Measurements from ENCODE around the gene ZNF76. TPM values are rescaled to one million over a fixed set of nuclear protein-coding genes. Genes with fewer than 3 reads are reported as not detected.

ZNF76 gene
- polyA plus RNA-seq, 1 donor, result 35.7 TPM

DNA sequence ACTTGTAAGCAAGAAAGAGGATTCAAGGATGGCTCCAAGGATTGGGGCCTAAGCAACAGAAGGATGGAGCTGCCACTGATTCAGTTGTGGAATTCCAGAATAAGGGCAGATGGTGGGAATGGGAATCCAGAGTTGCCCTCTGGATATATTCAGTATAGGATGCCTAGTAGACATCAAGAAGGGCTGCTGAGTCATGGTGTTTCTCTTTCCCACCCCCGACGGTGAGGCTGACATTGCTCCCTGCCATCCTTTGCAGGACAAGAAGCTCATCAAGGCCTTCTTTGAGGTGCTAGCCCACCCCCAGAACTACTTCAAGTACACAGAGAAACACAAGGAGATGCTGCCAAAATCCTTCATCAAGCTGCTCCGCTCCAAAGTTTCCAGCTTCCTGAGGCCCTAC lies 11.2 kb upstream of the ZNF76 start:
- H3K27ac ChIP-seq (ENCODE audit: low read length), result no peak overlapping the region
- no peak overlapping the region for H3K4me3 ChIP-seq (ENCODE audit: low read length)
- DNase-seq, result no peak
- H3K27me3 ChIP-seq (ENCODE audit: control insufficient read depth, insufficient read depth, low read length), result no peaks in the 10 kb centered on the region
- peaks cover 8% of the 10 kb centered on the region for H3K36me3 ChIP-seq (ENCODE audit: control insufficient read depth, insufficient read depth, low read length)
- no CpG with 5 or more reads among the region's 3 CpGs for WGBS (ENCODE audit: insufficient coverage, low lambda C conversion rate)
- no peaks in the 10 kb centered on the region for H3K4me1 ChIP-seq (ENCODE audit: control insufficient read depth, insufficient read depth, low read length)
- H3K9me3 ChIP-seq (ENCODE audit: control insufficient read depth, low read depth, low read length), result peaks cover 5% of the 10 kb centered on the region

DNA sequence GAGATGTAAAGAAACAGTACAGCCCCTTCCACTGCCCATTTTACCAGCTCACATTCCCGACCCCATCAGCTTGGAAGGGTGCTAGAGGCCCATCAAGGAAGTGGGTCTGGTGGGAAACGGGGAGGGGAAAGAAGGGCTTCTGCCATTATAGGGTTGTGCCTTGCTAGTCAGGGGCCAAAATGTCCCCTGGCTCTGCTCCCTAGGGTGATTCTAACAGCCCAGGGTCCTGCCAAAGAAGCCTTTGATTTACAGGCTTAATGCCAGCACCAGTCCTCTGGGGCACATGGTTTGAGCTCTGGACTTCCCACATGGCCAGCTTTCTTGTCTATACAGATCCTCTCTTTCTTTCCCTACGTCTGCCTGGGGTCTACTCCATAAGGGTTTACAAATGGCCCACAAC lies 10.6 kb upstream of the ZNF76 start:
- no peak overlapping the region for H3K27ac ChIP-seq (ENCODE audit: low read length)
- DNase-seq, result no peak
- no CpG with 5 or more reads among the region's 3 CpGs for WGBS (ENCODE audit: insufficient coverage, low lambda C conversion rate)
- no peaks in the 10 kb centered on the region for H3K4me1 ChIP-seq (ENCODE audit: control insufficient read depth, insufficient read depth, low read length)
- no peaks in the 10 kb centered on the region for H3K27me3 ChIP-seq (ENCODE audit: control insufficient read depth, insufficient read depth, low read length)
- peaks cover 8% of the 10 kb centered on the region for H3K36me3 ChIP-seq (ENCODE audit: control insufficient read depth, insufficient read depth, low read length)
- no peak overlapping the region for H3K4me3 ChIP-seq (ENCODE audit: low read length)
- H3K9me3 ChIP-seq (ENCODE audit: control insufficient read depth, low read depth, low read length), result peaks cover 5% of the 10 kb centered on the region

DNA sequence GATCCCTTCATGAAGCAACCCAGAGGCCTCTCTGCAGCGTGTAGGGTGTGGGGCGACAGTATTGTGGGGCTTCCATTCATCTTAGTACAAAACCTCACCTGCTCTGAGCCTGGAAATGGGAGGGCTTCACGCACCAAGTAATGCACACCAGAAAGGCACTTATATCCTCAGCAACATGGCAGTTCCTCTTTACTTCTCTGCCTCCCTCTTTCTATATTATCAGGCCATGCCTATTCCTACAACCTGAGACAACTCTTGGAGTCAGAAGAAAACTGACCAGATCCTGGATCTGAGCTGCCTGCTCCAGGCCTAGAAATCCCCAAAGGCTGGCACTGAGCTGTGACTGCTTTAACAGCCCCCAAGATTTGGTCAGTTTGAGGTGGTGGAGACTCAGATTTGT lies 7.6 kb upstream of the ZNF76 start:
- Histone ChIP-seq H3K9me3 (ENCODE audit: control insufficient read depth, low read depth, low read length) (peaks cover 5% of the 10 kb centered on the region), H3K36me3 (ENCODE audit: control insufficient read depth, insufficient read depth, low read length) (peaks cover 2% of the 10 kb centered on the region), H3K4me3 (ENCODE audit: low read length) (no peak overlapping the region), H3K4me1 (ENCODE audit: control insufficient read depth, insufficient read depth, low read length) (no peaks in the 10 kb centered on the region), H3K27me3 (ENCODE audit: control insufficient read depth, insufficient read depth, low read length) (no peaks in the 10 kb centered on the region), H3K27ac (ENCODE audit: low read length) (no peak overlapping the region)
- no peak for DNase-seq
- WGBS (ENCODE audit: insufficient coverage, low lambda C conversion rate), result no CpG with 5 or more reads among the region's 3 CpGs

DNA sequence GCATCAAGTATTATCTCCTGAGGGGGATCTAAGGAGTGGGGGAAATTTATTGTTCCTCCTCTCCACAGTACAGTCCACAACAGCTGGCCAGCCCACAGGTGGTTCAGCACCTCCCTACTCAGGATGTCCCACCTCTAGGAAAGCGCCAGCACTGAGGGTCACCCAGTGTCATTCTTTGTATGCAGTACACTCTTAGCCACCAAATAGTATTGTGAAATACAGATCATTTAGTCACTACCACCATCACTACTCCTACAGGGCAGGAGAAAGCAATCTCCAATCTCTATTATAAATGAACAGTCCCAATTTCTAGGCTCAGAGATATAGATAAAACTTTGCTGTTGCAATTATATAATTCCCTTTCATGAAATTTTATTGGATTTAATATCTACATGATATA lies 6.3 kb upstream of the ZNF76 start:
- DNase-seq, result no peak
- H3K36me3 ChIP-seq (ENCODE audit: control insufficient read depth, insufficient read depth, low read length), result peaks cover 2% of the 10 kb centered on the region
- H3K4me3 ChIP-seq (ENCODE audit: low read length), result no peak overlapping the region
- peaks cover 5% of the 10 kb centered on the region for H3K9me3 ChIP-seq (ENCODE audit: control insufficient read depth, low read depth, low read length)
- H3K27me3 ChIP-seq (ENCODE audit: control insufficient read depth, insufficient read depth, low read length), result no peaks in the 10 kb centered on the region
- no peak overlapping the region for H3K27ac ChIP-seq (ENCODE audit: low read length)
- WGBS (ENCODE audit: insufficient coverage, low lambda C conversion rate), result 80% methylated on average over 1 of the region's 1 CpG
- H3K4me1 ChIP-seq (ENCODE audit: control insufficient read depth, insufficient read depth, low read length), result peaks cover 2% of the 10 kb centered on the region

DNA sequence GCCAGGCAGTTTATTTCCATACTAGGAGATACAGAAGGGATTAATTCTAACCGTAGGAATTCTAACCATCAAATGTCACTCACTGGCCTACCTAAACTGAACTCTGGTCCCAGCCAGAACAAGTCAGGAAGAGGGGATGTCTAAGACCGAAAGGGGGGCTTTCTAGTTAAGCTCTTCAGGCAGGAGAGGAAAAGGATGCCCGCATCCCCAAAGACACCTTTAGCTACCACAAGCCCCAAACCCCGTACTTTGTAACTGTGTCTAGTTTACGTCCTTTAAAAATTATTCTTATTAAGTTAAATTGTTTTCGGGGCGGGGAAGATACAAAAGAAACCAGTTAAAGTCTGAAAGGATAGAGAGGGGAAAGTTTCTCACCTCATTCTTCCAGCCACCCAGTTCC lies 1.2 kb upstream of the ZNF76 start:
- 80% methylated on average over 1 of the region's 7 CpGs for WGBS (ENCODE audit: insufficient coverage, low lambda C conversion rate)
- Histone ChIP-seq H3K9me3 (ENCODE audit: control insufficient read depth, low read depth, low read length) (no peaks in the 10 kb centered on the region), H3K36me3 (ENCODE audit: control insufficient read depth, insufficient read depth, low read length) (no peaks in the 10 kb centered on the region), H3K4me3 (ENCODE audit: low read length) (peak overlapping the region; percentile 92), H3K27me3 (ENCODE audit: control insufficient read depth, insufficient read depth, low read length) (no peaks in the 10 kb centered on the region), H3K27ac (ENCODE audit: low read length) (peak overlapping the region; percentile 88), H3K4me1 (ENCODE audit: control insufficient read depth, insufficient read depth, low read length) (peaks cover 7% of the 10 kb centered on the region)
- no peak for DNase-seq

DNA sequence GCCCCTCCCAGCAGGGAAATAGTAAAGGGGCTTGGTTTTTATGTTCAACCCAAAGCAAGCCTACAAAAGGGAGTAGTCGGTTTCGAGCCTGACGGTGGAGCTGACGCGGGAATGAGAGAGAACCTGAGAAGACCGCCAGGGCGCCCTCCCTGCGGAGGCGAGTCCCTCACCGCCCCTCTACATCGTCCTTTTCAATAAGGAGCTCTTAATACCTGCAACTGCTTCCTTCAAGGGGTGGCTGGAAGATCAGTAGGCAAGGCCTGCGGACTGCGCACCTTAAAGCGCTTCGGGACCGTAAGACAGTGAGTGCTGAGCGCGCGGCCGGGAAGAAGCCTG lies 709 bp upstream of the ZNF76 start:
- Histone ChIP-seq H3K4me3 (ENCODE audit: low read length) (peak overlapping the region; percentile 92), H3K4me1 (ENCODE audit: control insufficient read depth, insufficient read depth, low read length) (peaks cover 7% of the 10 kb centered on the region), H3K36me3 (ENCODE audit: control insufficient read depth, insufficient read depth, low read length) (no peaks in the 10 kb centered on the region), H3K27ac (ENCODE audit: low read length) (peak overlapping the region; percentile 88), H3K9me3 (ENCODE audit: control insufficient read depth, low read depth, low read length) (no peaks in the 10 kb centered on the region), H3K27me3 (ENCODE audit: control insufficient read depth, insufficient read depth, low read length) (no peaks in the 10 kb centered on the region)
- no CpG with 5 or more reads among the region's 20 CpGs for WGBS (ENCODE audit: insufficient coverage, low lambda C conversion rate)
- DNase-seq, result no peak

DNA sequence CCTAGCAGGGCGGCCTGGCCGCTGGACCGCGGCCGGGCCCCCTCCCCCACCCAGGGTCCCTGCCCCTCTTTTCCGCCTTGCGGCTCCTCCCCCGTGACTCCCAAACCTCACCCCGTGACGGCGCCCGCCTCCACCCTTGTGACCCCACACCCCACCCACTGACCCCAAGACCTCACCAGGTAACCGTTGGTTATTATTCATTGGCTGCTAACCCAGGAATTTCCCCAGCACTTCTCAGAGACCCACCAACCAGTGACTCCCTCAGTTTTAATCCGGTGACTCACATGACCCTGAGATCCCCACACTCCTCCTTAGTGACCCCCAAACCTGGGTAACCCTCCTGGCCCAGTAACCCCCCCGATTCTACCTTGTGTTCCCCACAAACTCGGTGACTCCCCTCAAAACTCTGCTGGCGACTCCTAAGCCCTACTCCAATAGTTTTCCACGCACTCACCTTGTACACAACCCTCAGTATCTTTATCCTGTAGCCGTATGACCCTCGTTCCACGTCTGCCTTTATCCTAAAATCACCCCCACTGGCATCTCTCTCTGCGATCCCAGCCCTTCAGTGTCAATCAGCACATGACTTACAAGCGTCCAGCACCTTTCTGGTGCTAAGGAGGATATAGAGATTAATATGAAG lies 534 bp downstream of the ZNF76 start:
- peak overlapping the region; percentile 92 for H3K4me3 ChIP-seq (ENCODE audit: low read length)
- no peaks in the 10 kb centered on the region for H3K27me3 ChIP-seq (ENCODE audit: control insufficient read depth, insufficient read depth, low read length)
- H3K36me3 ChIP-seq (ENCODE audit: control insufficient read depth, insufficient read depth, low read length), result no peaks in the 10 kb centered on the region
- peaks cover 7% of the 10 kb centered on the region for H3K4me1 ChIP-seq (ENCODE audit: control insufficient read depth, insufficient read depth, low read length)
- no CpG with 5 or more reads among the region's 23 CpGs for WGBS (ENCODE audit: insufficient coverage, low lambda C conversion rate)
- peak; percentile 67 to 75 for DNase-seq
- no peaks in the 10 kb centered on the region for H3K9me3 ChIP-seq (ENCODE audit: control insufficient read depth, low read depth, low read length)
- peak overlapping the region; percentile 88 for H3K27ac ChIP-seq (ENCODE audit: low read length)

DNA sequence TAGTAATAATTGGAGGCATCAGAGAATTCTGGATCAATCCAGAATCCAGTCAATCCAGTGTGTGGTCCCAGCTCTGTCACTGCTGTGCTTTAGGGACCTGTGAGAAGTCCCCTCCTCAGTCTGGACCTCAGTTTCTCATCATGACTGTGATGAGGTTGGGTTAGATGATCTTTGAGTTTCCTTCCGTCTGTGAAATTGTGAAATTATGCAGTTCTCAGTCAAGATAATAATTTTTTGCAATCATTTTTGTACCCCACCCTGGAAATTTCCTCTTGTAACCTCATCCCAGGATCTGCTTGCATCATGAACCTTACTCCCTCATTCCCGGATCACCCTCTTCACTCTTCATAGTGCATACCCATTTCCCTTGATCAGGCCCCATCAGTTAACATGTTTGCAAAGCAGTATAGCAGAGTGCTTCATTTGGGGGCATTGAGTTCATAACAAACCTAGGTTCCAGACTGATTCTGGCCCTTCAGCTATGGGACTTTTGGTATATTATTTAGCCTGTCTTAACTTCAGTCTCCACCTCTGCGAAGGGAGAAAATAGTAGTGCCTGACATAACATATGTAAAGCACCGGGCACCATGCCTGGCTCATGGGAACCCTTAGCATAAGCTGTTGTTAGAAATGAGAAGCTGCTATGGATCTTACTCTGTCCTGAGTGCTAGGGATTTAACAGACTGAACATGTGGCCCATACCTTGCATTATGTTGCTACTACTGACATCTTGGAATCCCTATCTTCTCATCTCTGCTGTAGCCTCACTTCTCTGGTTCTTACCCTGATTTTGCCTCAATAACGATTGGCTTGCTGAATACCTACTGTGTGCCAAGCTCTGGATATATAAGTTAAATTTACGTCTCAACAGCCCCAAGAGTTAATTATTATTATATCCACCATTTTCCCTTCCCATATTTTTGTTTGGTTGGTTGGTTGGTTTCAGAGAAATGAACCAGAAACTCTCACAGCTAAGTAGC lies 1.3 kb downstream of the ZNF76 start:
- H3K36me3 ChIP-seq (ENCODE audit: control insufficient read depth, insufficient read depth, low read length), result no peaks in the 10 kb centered on the region
- no peaks in the 10 kb centered on the region for H3K27me3 ChIP-seq (ENCODE audit: control insufficient read depth, insufficient read depth, low read length)
- peaks cover 7% of the 10 kb centered on the region for H3K4me1 ChIP-seq (ENCODE audit: control insufficient read depth, insufficient read depth, low read length)
- H3K27ac ChIP-seq (ENCODE audit: low read length), result peak overlapping the region; percentile 88
- H3K4me3 ChIP-seq (ENCODE audit: low read length), result peak overlapping the region; percentile 92
- no peaks in the 10 kb centered on the region for H3K9me3 ChIP-seq (ENCODE audit: control insufficient read depth, low read depth, low read length)
- DNase-seq, result peak in 1 of 2 donors; percentile 25
- WGBS (ENCODE audit: insufficient coverage, low lambda C conversion rate), result 100% methylated on average over 1 of the region's 6 CpGs

DNA sequence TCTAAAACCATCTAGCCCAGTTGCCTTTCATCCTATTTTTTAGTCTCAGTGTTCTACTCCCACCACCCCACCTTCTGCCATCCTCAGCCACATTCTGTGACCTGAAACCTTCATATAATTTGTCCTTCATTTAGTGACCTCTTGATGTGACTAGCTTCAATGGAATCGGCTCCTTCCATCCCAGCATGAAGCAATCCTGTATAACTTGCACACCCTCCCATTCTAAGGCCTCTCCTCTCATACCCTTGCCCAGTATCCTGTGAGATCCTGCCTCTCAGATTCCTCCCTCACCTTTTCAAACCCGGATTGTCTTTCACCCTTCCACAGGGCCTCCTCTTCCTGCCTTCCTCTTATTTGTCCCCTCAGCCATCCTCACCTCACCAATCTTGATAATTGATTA lies 3.1 kb downstream of the ZNF76 start:
- Histone ChIP-seq H3K27ac (ENCODE audit: low read length) (no peak overlapping the region), H3K4me1 (ENCODE audit: control insufficient read depth, insufficient read depth, low read length) (peaks cover 7% of the 10 kb centered on the region), H3K36me3 (ENCODE audit: control insufficient read depth, insufficient read depth, low read length) (no peaks in the 10 kb centered on the region), H3K4me3 (ENCODE audit: low read length) (no peak overlapping the region), H3K9me3 (ENCODE audit: control insufficient read depth, low read depth, low read length) (no peaks in the 10 kb centered on the region), H3K27me3 (ENCODE audit: control insufficient read depth, insufficient read depth, low read length) (no peaks in the 10 kb centered on the region)
- DNase-seq, result no peak
- WGBS (ENCODE audit: insufficient coverage, low lambda C conversion rate), result 60% methylated on average over 1 of the region's 2 CpGs

DNA sequence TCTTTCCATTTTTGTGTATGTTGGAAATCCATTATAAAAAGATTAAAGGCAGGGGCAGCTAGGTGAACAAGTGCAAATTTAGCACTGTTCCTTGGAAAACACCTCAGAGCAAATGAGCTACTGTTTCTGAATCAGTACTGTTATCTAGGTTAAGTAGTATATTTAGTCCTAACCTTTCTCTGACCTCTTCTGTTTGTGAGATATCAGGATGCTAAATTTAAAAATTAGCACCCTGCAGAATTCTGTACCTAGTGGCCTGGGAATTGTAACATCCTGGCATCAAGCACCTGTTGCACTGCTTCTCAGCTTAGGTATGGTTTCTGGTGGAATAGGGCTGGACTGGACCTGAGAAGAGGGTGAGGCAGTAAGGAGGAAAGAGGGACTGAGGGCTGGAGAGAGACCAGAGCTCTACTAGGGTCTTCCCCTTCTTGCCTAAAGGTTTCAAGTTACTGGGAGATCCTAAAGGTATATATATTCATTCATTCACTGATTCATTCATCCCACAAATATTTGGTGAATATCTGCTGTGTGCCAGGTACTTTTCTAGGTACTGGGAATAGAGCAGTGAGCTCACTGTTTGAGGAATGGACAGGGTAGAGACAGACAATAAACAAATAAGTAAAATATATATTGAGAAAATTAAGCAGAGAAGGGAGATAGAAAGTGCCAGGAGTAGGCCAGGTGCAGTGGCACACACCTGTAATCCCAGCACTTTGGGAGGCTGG lies 5.2 kb downstream of the ZNF76 start:
- Histone ChIP-seq H3K27ac (ENCODE audit: low read length) (no peak overlapping the region), H3K4me1 (ENCODE audit: control insufficient read depth, insufficient read depth, low read length) (no peaks in the 10 kb centered on the region), H3K36me3 (ENCODE audit: control insufficient read depth, insufficient read depth, low read length) (no peaks in the 10 kb centered on the region), H3K4me3 (ENCODE audit: low read length) (no peak overlapping the region), H3K27me3 (ENCODE audit: control insufficient read depth, insufficient read depth, low read length) (no peaks in the 10 kb centered on the region), H3K9me3 (ENCODE audit: control insufficient read depth, low read depth, low read length) (no peaks in the 10 kb centered on the region)
- no peak for DNase-seq
